HG03095 (cell line): Measurements from ENCODE around the gene NBEAL2.

ENCODE experiments used
- ATAC-seq: cut with Tn5 transposase; IDR thresholded peaks from one replicate; pipeline ENCODE4 v1.9.1; 2021; ENCODE audit warnings: moderate library complexity; ENCODE audit not compliant: unreplicated experiment

The NBEAL2 gene

DNA sequence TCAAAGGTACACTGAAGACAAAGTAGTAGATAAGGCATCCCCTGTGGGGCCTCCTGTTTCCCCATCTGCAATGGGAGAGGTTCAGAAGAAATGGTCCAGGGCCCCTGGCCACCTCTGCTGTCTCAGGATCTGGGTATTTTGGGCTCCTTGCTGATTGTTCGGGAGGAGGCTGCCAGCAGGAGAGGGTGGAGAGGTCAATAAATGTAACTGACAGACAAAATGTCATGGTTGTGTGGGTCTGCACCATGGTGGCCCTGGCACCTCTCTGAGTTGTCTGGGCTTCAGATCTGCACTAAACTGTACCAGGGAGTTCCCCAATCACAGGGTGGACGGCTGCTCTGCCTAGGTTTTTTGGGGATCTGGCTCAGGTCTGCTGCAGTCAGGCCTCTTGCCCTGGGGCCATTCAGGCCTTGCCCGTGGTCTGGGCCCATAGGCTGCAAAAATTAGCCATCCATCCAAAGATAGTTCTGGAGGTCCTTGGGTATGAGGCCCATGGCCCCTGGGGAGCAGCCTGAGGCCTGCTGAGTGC lies 7.4 kb downstream of the NBEAL2 start:
- ATAC-seq: no peak

DNA sequence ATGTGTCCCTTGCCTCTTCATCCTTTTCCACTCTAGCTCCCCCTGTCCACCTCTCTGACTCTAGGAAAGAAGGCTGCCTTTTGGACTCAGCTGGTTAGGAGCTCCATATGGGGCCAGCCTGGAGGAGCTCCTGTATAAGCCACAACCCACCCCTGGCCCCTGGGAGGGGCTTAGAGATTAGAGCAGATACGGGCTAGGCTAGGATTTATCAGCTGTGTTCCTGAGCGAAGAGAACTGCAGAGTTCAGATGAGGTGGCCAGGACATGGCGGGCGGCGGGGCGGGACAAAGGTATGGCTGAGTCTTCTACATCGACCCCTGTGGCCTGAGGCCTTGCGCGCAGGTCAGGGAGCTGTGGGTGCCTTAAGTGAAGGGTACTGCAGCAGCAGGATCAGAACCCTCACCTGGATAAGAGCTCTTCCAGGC lies 7.9 kb downstream of the NBEAL2 start:
- peak; percentile 2 for ATAC-seq

DNA sequence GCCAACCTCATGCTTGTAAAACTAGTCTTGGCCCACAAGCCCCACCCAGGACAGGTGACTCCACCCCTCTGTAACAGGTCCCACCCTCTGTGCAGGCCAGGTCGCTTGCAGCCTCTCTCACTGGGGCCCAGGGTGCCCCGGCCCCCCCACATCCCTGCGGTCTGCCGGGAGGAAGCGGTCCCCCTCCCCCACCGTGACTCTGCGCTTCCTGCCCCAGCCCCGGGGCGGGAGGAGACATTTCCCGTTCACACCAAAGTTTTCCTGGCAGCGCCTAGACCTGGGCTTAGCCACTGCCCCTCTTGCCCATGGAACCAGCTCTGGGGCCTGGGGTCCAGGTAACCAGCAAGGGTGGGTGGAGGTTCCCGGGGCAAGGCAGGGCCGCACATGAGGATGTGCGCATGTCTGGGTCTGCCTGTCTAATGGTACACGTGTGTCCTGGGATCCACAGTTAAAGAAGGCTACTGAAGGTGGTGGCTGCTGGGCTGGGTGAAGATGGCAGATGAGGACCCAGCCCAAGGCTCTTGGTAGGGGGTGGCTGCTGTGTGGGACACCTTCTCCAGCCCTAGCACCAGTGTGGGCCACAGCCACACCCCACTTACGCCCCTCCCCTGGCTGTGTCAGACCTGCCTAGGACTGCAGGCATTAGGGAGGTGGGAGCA lies 8.4 kb downstream of the NBEAL2 start:
- ATAC-seq: peak; percentile 61

DNA sequence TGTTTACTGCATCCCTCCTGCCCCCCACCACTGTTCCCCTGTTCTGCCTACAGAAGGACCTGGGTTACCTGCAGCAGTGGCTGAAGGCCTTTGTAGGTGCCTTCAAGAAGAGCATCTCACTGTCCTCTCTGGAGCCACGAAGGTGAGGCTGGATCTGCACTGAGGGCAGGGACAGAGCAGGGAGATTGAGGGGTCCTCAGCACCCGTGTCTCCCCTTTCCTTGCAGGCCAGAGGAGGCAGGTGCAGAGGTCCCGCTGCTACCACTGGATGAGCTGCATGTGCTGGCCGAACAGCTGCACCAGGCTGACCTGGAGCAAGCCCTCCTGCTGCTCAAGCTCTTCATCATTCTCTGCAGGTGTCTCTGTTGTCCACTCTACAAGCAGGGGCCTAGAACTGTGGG lies 9.2 kb downstream of the NBEAL2 start:
- ATAC-seq: no peak

- no peak for ATAC-seq
Measured at GRCh38 chr3:46989146-46989810, 9.8 kb downstream of the NBEAL2 start.

DNA sequence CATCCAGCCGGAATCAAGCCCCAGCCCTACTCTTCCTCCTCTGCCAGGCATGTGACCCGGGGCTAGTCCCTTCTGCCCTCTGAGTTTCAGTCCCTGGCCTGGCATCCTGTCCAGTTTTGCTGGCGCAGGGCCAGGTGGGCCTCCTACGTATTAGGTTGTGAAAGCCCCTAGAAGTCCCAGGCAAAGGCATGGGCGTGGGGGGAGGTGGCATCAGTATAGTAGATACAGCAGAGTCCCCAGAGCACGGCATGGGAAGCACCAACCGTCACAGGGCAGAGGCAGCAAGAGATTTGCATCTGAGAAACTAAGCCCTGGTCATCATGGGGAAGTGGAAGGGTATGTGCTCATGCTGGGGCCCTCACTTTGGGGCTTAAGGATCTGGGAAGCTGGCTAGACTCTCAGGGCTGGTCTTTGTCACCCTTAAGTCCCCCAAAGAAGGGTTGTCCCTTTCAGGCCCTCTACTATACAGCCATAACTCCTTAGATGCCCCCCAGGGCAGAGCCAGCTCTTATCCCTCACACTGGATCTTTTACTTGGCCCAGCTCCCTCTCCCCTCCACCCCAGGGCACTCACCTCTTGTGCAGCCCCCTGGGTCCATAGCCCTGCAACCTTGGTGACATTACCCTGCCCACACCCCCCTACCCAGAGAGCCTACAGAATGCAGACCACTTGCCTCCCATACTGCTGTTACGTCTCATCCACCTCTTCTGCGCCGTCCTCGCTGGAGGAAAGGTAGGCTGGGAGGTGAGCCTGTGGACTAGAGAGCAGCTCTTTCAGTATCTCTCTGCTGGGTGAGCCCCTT lies 11.3 kb downstream of the NBEAL2 start:
- no peak for ATAC-seq

GRCh38 chr3:46991406-46992165 lies 12.1 kb downstream of the NBEAL2 start:
- ATAC-seq: no peak

GRCh38 chr3:46992231-46992630 lies 12.8 kb downstream of the NBEAL2 start:
- ATAC-seq: no peak

DNA sequence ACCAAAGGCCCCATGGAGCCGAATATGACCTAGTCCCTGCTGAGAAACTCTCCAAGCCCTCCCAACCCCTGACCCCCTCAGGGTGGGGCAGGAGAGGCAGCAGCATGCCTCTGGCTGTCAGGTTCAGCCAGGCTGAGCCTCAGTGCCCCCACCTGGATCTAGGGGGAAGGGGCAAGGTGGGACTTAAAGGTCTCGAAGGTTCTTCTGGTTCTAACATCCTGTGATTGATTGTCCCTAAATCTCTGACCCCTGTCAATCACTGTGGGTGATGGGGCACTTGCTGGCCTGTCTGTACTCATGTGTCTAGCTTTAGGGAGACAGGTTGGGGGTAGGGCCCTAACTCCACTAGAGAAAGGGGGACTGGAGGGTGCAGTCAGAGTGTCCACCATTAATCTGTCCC lies 13.8 kb downstream of the NBEAL2 start:
- no peak for ATAC-seq

- no peak for ATAC-seq
Measured at GRCh38 chr3:46993986-46994385, 14.5 kb downstream of the NBEAL2 start.

- no peak for ATAC-seq
Measured at GRCh38 chr3:46994801-46995731, 15.6 kb downstream of the NBEAL2 start.

DNA sequence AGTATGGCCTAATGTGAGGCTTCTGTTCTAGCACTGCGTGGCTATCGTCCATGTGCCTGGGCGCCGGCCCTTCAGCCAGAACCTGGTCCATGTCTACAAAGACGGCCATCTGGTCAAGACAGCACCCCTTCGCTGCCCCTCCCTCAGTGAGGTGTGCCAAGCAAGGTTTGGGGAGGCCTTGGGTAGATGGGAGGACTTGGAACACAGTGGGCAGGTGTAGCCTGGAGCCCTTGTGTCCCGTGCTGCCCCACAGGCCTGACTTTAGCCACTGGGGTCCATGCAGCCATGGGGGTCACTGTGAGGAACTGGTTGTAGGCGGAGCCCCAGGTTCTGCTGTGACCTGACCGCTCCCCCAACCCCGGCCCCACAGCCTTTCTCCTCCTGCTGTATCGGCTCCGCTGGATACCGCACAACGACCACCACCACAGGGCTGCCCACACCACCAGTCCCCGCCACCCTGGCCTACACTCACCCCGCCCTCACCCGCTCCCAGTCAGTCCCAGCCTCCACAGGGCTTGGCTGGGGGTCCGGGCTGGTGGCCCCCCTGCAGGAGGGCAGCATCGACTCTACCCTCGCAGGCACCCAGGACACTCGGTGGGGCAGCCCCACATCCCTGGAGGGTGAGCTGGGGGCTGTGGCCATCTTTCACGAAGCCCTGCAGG lies 16.6 kb downstream of the NBEAL2 start:
- ATAC-seq: no peak

DNA sequence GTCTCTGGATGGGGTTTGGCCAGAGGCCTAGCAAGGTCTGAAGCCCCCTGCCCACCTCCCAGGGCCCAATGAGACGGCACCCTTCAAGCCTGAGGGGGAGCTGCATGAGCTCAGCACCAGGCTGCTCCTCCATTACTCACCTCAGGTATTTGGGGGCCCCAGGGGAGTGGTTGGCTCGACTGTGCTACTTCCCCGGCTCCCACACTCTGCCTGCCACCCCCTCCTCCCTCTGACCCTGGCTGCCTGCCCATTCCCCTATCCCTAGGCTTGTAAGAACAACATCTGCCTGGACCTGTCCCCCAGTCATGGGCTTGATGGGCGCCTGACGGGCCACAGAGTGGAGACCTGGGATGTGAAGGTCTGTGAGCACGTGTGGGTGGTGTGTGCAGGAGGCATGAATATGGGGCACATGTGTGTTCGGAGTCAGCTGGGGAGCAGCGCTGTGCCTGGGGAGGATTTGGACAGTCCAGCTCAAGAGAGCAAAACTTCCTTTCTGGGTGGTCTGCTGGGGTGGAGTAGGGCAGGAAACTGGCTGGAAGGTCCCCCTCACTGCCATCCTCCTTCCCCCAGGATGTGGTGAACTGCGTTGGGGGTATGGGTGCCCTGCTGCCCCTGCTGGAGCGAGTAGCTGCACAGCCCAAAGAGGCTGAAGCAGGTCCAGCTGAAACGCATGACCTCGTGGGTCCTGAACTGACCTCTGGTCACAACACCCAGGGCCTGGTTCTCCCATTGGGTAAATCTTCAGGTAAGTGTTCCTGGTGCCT lies 17.4 kb downstream of the NBEAL2 start:
- no peak for ATAC-seq

GRCh38 chr3:46997453-46998091 lies 18.1 kb downstream of the NBEAL2 start:
- no peak for ATAC-seq

DNA sequence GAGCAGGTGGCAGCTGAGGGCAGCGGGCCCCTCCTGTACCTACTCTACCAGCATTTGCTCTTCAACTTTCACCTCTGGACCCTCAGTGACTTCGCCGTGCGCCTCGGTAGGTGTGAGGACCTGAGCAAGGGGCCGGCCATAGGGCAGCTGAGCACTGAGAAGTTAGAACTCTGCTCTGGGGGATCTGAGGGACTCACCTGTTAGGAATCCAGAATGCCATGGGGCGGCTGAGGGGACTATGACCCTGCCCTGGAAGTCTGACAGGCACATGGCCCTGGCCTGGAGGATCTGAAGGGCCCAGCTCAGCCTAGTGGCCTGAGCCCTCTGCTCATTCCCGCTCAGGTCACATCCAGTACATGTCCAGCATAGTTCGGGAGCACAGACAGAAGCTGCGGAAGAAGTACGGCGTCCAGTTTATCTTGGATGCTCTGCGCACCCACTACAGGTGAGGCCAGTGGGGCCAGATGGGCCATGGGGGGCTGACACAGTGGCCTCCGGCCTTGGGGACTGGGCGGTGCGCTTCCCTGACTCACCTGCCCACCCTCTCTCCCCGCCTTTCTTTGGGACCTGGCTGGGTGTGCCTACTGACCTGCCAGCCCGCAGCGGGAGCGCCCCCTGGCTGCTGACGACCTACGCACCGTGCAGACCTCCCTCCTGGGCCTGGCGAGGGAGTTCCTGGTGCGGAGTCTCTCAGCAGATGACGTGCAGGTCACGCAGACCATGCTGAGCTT lies 18.8 kb downstream of the NBEAL2 start:
- peak; percentile 45 for ATAC-seq

- ATAC-seq: no peak
Measured at GRCh38 chr3:46998852-46999515, 19.5 kb downstream of the NBEAL2 start.
